Activated CD8-positive, alpha-beta memory T cell treated with anti-CD3 and anti-CD28 coated beads for 36 hours (primary cell): ENCODE data around the gene MAD2L2. TPM values are rescaled to one million over a fixed set of nuclear protein-coding genes. Genes with fewer than 3 reads are reported as not detected.

Source experiments
- CTCF ChIA-PET: fragments of 350-600 bp; sonication (Branson Sonifier 250); formaldehyde crosslinking; loops from one replicate; lab custom pipeline; 2021; ENCODE audit warnings: antibody characterized with exemption; lab: Charles Lee
- POLR2A ChIA-PET: fragments of 350-600 bp; sonication (Branson Sonifier 250); formaldehyde crosslinking; loops from one replicate; lab custom pipeline; 2021; ENCODE audit warnings: antibody characterized with exemption; lab: Charles Lee
- total RNA-seq, 2 experiments: library from RNA; stranded (reverse); gene quantifications; one replicate each; pipeline ENCODE4 v1.2.3, GENCODE V29; 2021

MAD2L2 gene
- total RNA-seq, 2 experiments from 2014 or later: 70.2 to 73.5 TPM

DNA sequence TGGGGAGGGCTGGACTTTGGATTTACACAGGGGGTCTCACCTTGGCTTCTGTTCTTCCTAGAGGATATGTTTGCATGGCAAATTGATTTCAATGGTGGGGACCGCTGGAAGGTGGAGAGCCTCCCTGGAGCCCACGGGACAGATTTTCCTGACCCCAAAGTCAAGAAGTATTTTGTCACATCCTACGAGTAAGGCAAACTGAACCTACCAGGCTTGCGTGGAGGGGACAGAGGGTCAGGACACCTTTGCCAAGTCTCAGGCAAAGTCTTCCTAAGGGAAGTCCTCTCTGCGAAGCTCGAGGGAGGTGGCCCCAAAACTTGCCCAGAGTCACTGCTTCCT, 9.8 kb downstream of the MAD2L2 start:
- ChIA-PET POLR2A (interaction anchor here (1.6 kb wide), 1 partner anchor 11 kb away, joined by 4 read pairs; no protein-coding TSS in a partner anchor), CTCF (interaction anchor here (0.6 kb wide), 1 partner anchor 26 kb away, joined by 3 read pairs; no protein-coding TSS in a partner anchor)

DNA sequence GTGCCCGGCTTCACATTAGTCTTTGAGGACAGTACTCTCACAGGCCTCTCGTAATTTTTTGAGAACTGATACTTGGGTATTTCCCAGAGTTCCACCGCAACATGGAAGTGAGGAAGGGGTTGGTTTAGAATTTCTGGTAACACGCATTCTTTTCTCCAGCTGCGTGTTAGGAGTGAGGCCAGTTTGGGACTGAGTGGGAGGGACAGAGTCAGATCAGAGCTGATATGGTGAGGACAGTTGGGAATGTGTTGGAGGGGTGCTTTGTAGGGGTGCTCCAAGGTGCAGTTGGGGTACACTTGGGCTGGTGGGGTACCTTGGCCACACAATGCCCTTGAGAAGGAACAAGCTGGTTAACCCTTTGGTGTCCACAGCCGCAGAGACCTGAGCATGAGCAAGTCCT, 10.2 kb downstream of the MAD2L2 start:
- ChIA-PET CTCF (no interaction called here), POLR2A (interaction anchor here (1.6 kb wide), 1 partner anchor 11 kb away, joined by 4 read pairs; no protein-coding TSS in a partner anchor)

DNA sequence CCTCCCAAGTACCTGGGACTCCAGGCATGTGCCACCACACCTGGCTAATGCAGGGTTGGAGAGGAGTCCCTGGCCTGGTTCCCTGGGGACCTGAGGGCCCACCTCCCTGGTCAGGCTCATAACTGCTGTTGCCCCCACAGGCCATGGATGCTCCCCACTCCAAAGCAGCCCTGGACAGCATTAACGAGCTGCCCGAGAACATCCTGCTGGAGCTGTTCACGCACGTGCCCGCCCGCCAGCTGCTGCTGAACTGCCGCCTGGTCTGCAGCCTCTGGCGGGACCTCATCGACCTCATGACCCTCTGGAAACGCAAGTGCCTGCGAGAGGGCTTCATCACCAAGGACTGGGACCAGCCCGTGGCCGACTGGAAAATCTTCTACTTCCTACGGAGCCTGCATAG, 12.4 kb downstream of the MAD2L2 start:
- ChIA-PET POLR2A (no interaction called here), CTCF (no interaction called here)

DNA sequence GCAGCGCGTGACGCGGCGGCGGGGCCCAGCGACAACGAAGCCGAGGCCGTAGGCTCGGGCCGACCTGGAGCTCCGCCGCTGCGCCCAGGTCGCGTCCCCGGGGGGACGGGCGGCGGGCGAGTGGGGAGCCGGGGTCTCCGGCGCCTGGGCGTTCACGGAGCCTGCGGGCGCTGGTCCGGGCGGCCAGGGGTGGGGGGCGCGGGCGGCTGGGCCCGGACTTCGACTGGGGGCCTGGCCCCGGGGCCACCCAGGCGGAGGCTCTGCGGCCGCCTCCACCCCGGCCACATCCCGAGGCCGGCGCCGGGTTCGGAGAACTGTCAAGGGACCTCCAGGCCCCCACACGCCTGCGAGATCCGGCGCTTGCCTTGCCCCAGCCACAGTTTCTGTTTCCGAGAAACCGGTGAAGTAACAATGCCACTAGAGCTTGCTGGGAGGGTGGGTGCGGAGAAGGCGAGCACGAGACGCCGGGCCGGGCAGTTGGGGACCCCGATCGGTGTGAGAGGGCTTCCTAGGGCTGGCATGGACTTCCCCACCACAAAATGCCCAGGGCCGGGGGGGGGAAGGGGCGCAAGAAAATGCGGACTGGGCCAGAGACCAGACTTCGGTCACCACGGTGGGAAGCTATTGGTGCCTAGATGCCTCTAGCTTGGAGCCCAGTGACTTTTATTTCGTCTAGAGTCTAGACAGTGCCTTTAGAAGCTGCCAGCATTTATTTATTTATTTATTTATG, 16.4 kb downstream of the MAD2L2 start:
- ChIA-PET POLR2A (interaction anchor here (0.7 to 2.5 kb wide), 10 partner anchors 9 to 309 kb away, joined by 3 to 11 read pairs (median 5); partner anchors contain the start of genes FBXO44 and MAD2L2), CTCF (interaction anchor here (0.7 to 3.2 kb wide), 9 partner anchors 10 to 393 kb away, joined by 3 to 24 read pairs (median 5); partner anchors contain the start of genes FBXO2, FBXO44 and MAD2L2)

DNA sequence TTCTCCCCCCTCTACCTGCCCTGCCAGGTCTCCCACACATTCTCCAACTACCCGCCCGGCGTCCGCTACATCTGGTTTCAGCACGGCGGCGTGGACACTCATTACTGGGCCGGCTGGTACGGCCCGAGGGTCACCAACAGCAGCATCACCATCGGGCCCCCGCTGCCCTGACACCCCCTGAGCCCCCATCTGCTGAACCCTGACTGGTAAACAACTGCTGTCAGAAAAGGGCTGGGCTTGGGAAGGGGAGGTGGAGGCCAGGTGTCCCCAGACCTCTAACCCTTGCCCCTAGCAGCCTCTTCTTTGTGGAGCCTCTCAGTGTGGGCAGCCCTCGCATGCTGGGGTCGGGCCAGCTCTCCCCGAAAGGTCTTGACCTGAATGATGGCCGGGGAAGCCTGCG, 19.8 kb downstream of the MAD2L2 start:
- ChIA-PET POLR2A (no interaction called here), CTCF (interaction anchor here (3.3 kb wide), 1 partner anchor 11 kb away, joined by 15 read pairs; no protein-coding TSS in a partner anchor)

DNA sequence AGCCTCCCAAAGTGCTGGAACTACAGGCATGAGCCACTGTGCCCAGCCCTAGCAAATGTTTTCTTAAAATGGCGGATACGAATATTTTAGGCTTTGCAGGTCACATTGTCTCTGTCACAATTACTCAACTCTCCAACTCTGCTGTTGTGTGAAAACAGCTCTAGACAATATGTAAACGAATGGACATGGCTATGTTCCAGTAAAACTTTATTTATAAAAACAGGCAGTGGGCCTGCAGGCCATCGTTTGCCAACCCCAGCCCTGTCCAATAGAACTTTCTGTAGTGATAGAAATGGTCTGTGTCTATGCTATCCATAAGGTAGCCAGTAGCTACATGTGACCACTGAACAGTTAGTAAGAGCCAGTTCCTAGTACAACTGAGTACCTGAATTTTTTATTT, 21.2 kb downstream of the MAD2L2 start:
- ChIA-PET POLR2A (interaction anchor here (0.6 to 1.2 kb wide), 2 partner anchors 11 to 417 kb away, joined by 3 to 4 read pairs; no protein-coding TSS in a partner anchor), CTCF (interaction anchor here (1.0 to 3.3 kb wide), 2 partner anchors 9 to 76 kb away, joined by 3 to 15 read pairs; partner anchors contain the start of gene AGTRAP)

DNA sequence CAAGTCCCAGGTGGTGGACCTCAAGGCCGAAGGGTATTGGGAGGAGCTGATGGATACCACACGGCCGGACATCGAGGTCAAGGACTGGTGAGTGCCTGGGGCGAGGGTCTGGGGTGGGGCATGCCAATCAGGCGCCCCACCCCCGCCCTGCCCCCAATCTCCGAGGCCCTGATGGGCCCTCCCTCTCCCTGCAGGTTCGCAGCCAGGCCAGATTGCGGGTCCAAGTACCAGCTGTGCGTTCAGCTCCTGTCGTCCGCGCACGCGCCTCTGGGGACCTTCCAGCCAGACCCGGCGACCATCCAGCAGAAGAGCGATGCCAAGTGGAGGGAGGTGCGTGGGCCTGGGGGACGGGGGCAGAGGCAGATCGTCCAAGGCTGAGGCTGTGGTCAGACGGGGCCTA, 22.4 kb downstream of the MAD2L2 start:
- ChIA-PET CTCF (interaction anchor here (1.2 to 3.3 kb wide), 3 partner anchors 8 to 61 kb away, joined by 3 to 15 read pairs (median 4); no protein-coding TSS in a partner anchor), POLR2A (no interaction called here)

DNA sequence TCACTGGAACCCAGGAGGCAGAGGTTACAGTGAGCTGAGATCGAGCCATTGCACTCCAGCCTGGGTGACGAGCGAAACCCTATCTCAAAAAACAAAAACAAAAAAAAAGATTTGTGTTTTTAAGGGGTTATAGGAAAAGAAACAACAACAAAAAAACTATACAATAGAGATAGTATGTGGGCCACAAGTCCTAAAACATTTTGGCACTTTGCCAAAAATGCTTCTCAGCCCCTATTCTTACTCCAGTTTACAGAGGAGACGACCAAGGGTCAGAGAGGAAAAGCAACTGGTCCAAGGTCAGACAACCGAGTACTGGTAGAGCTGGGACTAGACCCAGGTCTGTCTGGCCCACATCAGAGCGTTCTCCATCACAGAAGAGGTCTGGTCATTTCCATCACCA, 23.3 kb downstream of the MAD2L2 start:
- ChIA-PET CTCF (interaction anchor here (0.6 to 1.2 kb wide), 2 partner anchors 62 to 402 kb away, joined by 3 read pairs; no protein-coding TSS in a partner anchor), POLR2A (no interaction called here)

DNA sequence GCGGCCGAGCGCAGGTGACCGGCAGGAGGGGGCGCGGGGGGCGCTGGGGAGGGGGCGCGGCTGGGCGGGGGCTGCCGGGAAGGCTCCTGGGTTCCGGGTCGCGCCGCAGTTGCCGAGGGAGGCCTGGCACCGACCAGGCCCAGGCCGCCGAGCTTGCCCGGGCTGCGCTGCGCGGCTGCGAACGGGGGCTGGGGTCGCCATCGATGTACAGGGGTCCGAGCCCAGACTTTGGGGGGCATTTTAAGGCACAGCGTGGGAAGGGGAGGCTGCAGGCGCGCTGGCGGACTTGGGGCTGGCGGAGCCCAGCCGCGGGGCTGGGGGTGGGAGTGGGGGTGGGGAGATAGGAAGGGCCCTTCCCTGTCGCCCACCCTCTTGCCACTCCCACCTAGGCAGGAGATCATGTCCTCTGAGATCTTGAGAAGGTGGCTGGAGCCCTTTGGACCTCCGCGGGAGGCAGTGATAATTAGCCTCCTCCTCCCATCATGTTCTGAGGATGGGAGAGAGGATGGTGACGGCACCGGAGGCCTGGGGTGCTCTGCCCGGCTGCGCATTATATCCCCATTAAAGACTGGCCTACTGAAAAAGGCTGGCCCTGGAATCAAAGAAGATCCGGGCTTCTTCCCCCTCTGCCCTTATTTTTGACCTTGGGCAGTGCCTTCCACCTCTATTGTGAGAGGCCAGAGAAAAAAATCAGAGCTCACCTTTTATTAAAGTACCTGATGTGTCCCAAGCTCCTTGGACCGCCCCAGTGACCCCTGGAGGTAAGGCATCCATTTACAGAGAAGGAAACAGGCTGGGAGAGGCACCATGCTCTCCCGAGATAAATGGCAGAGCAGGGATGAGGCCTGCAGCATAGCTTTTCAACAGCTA, 25.8 kb downstream of the MAD2L2 start:
- CTCF ChIA-PET: interaction anchor here (0.9 to 14.2 kb wide), 5 partner anchors 9 to 68 kb away, joined by 3 to 133 read pairs (median 4); partner anchors contain the start of genes FBXO6 and MAD2L2

DNA sequence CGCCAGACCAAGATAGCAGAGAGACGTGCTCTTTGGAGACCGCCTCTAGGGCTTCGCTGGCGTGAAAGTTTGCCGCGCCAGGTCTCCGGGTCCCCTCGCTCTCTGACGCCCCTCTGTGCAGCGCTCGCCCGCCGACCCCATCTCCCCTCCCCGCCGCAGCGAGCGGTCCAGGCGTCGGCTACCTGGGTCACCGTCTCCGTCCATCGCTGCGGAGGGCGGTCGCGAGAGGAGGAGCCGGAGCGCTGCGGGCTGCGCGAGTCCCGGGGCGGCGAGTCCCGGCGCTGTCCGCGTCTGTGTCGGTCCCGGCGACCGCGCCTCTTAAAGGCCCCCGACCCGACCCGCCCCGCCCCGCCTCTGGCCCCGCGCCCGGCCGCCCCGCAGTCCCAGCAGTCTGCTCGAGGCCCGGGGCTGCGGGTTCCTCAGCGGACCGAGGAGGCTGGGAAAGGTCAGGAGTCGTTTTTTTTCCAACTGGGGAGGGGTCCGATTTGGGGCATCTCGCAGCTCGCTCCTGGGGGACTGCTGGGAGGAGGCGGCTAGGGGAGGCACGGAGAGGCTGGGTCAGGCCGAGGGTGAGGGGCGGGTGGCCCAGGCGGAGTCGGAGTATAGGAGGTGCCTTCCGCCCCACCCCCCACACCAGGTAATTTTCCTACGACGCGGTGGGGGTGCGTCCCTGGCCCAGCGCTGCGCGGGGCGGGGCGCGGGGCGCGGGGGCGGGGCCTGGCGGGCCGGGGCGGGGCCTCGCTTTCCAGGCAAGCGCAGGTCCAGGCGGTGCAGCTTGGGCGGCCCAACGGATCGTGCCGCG, 26.6 kb downstream of the MAD2L2 start, which contains the start of the genes FBXO2 and FBXO44:
FBXO2 (minus strand) TSS at position 293 of the 802 bp plus-strand sequence; CDS start at position 204, 89 bp downstream.
FBXO44 (plus strand) TSS at position 741 of the 802 bp plus-strand sequence. CDS start 959 bp downstream, outside the sequence.
- POLR2A ChIA-PET: interaction anchor here (1.1 to 1.8 kb wide), 2 partner anchors 10 to 11 kb away, joined by 3 to 5 read pairs; partner anchors contain the start of gene FBXO6
- CTCF ChIA-PET: interaction anchor here (1.5 to 14.2 kb wide), 4 partner anchors 9 to 68 kb away, joined by 3 to 133 read pairs (median 16); partner anchors contain the start of gene FBXO6

More for the DNA sequence above, 25.8 kb downstream of the MAD2L2 start:
- POLR2A ChIA-PET: interaction anchor here (0.6 to 1.8 kb wide), 3 partner anchors 9 to 211 kb away, joined by 3 to 5 read pairs (median 5); partner anchors contain the start of genes FBXO6 and MAD2L2

DNA sequence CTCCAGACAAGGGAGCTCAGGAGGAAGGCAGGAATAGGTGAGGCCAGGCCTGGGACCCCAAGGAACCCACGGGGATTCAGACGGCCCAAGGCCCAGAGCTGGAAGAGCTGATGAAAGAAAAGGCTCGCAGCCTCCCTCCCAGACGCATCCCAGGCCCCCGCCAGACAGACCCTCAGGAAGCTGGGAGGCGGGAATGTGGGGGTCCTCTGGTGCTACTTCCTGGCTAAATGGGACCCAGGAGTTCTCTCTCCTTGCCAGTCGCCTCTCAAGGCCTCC, 27.1 kb downstream of the MAD2L2 start:
- ChIA-PET POLR2A (interaction anchor here (1.1 to 1.5 kb wide), 2 partner anchors 11 to 254 kb away, joined by 3 to 6 read pairs; no protein-coding TSS in a partner anchor), CTCF (interaction anchor here (1.7 to 14.2 kb wide), 3 partner anchors 10 to 69 kb away, joined by 7 to 133 read pairs (median 24); partner anchors contain the start of gene FBXO6)

DNA sequence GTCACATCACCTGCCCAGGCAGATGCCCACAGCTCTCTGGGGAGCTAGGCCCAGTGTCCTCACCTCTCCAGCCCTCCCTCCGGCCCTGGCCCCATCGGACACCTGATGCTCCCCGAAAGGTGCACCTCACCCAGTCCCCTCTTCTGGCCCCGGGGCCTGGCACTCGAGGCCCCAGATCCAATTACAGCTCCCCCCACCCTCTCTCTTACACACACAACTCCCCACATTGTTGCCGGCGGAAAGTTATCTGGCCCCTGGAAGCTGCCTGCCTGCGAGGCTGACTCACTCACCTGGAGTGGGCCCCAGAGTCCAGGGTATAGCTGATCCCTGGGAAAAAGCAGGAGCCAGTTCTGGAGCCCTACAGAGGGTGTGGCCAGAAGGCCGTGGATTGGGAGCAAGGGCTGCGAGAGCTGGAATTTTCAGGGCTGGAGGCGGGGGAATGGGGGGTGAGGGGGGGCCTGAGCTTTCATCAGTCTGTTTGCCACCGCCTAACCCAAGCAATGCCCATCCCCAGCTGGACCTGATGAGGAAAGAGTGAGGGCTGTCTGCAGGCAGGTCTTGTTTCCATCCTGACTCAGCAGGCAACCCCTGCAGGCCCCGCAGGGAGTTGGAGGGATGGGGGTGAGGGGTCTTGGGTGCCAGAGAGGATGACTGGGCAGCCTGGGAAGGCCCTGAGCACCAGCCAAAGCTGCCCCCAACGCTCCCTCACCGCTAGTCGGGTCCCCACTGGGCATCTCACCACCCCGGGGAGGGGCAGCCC, 27.7 kb downstream of the MAD2L2 start:
- POLR2A ChIA-PET: interaction anchor here (1.1 to 1.5 kb wide), 2 partner anchors 12 to 255 kb away, joined by 3 to 6 read pairs; no protein-coding TSS in a partner anchor

DNA sequence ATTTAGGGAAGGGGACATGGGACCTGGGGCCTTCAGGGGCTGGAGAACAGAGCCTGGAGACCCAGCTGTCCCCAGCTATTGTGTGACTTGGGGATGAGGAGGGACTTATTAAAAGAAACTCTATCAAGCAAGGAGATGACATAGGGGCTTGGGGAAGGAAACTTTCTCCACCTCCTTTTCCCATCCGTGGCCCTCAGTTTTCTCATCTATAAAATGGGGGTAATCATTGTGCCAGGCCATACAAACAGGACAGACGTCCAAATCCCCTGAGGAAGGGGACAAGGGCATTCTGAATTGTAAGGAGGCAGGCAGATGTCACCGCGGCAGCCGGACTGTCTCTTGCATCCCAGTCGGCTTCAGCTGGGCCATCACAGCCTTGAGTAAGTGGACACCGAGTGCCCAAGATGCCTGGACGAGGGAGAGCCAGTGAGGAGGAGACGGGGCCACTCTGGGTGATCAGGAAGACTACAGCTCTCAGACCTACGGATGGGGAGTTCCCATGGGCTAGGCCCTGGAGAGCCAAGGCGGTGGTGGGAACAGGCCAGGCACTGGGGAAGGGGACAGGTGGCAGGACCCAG, 28.7 kb downstream of the MAD2L2 start:
- ChIA-PET POLR2A (interaction anchor here (1.5 kb wide), 1 partner anchor 256 kb away, joined by 6 read pairs; no protein-coding TSS in a partner anchor), CTCF (interaction anchor here (1.2 to 14.2 kb wide), 4 partner anchors 10 to 70 kb away, joined by 3 to 133 read pairs (median 16); partner anchors contain the start of gene FBXO6)

More for the DNA sequence above, 27.7 kb downstream of the MAD2L2 start:
- CTCF ChIA-PET: interaction anchor here (1.2 to 14.2 kb wide), 4 partner anchors 9 to 69 kb away, joined by 3 to 133 read pairs (median 16); partner anchors contain the start of gene FBXO6

DNA sequence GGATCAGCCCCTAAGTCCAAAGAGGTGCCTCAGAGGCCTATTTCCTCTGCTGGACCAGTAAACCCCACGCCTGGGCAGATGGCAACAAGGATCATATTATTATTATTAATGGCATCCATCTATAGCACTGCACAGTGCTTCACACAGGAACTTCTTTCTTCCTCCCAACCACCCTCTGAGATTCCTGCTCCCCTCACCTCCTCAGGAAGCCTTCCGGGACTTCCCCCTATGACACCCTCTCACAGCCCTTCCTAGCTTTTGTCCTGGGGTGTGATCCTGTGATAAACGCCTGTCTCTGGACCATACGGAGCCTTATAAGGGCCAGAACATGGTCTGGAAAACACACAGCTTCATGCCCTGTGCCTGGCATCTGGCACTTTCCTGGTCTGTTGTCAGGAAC, 29.9 kb downstream of the MAD2L2 start:
- POLR2A ChIA-PET: interaction anchor here (1.1 to 2.0 kb wide), 2 partner anchors 14 to 69 kb away, joined by 5 to 12 read pairs; no protein-coding TSS in a partner anchor
- CTCF ChIA-PET: interaction anchor here (1.2 to 14.2 kb wide), 9 partner anchors 9 to 91 kb away, joined by 3 to 133 read pairs (median 6); partner anchors contain the start of genes AGTRAP and FBXO6

DNA sequence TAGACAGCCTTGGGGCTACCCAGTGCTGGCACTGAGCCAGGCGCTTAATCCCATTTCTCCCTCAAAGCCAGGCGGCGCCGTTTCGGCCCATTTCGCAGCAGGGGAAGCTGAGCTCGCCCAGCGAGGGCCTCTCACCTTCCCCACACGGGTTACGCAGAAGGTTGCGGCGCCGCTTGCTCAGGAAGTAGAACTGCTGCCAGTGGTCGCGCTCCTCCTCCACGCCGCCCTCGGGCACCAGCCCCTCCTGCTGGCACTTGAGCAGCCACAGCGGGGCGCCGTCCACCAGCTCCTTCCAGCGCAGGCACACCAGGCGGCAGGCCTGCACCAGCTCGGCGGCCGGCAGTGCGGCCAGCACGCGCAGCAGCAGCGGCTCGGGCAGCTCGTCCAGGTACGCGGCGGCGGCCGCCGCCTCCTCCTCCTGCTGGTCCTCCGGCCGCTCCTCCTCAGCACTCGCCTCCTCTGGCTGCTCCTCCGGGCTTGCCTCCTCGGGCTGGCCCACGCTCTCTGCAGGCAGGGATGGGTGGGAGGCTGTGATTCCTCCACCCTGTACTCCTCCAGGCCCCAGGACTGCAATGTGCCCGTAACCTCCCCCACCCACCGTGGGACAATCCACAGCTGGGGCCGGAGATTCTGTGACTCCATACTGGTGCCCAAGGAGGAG, 30.5 kb downstream of the MAD2L2 start:
- ChIA-PET CTCF (interaction anchor here (0.9 to 14.2 kb wide), 15 partner anchors 9 to 613 kb away, joined by 3 to 133 read pairs (median 5); partner anchors contain the start of genes AGTRAP and FBXO6), POLR2A (interaction anchor here (0.9 to 2.0 kb wide), 3 partner anchors 13 to 69 kb away, joined by 5 to 12 read pairs (median 6); no protein-coding TSS in a partner anchor)
